IPS-15b (cell line): ENCODE results near the gene ARHGAP23.
"Not testable (repeated sequence)": the region's sequence is repeated elsewhere in the genome, so short reads cannot be mapped to it uniquely, and the experiment has no call there.

Experiments
- H3K27me3 ChIP-seq: one replicate; pipeline ENCODE4 v1.6.1; 2013; ENCODE audit warnings: low read length; ENCODE audit not compliant: control insufficient read depth, insufficient read depth
- H3K36me3 ChIP-seq: one replicate; pipeline ENCODE4 v1.6.1; 2013; ENCODE audit warnings: low read length; ENCODE audit not compliant: control insufficient read depth, insufficient read depth
- H3K4me1 ChIP-seq: one replicate; pipeline ENCODE4 v1.6.1; 2013; ENCODE audit warnings: mild to moderate bottlenecking, low read length; ENCODE audit not compliant: control insufficient read depth, insufficient read depth
- H3K4me3 ChIP-seq: one replicate; pipeline ENCODE4 v1.5.1; 2013; ENCODE audit warnings: low read depth, low read length
- H3K9ac ChIP-seq: one replicate; pipeline ENCODE4 v1.6.1; 2013; ENCODE audit warnings: low read depth, mild to moderate bottlenecking, low read length
- H3K9me3 ChIP-seq: one replicate; pipeline ENCODE4 v1.6.1; 2013; ENCODE audit warnings: mild to moderate bottlenecking, low read length; ENCODE audit not compliant: control insufficient read depth, insufficient read depth

Gene ARHGAP23

GRCh38 chr17:38467491-38467890, 39.2 kb downstream of the ARHGAP23 start:
- H3K36me3 ChIP-seq = peaks cover 61% of the 10 kb centered on the region

GRCh38 chr17:38469875-38470274, 41.6 kb downstream of the ARHGAP23 start:
- no peak overlapping the region for H3K4me3 ChIP-seq
- H3K27me3 ChIP-seq = no peaks in the 10 kb centered on the region
- no peaks in the 10 kb centered on the region for H3K4me1 ChIP-seq
- no peak overlapping the region for H3K9ac ChIP-seq
- no peaks in the 10 kb centered on the region for H3K9me3 ChIP-seq
- peaks cover 50% of the 10 kb centered on the region for H3K36me3 ChIP-seq

More at GRCh38 chr17:38467491-38467890, 39.2 kb downstream of the ARHGAP23 start:
- no peaks in the 10 kb centered on the region for H3K4me1 ChIP-seq
- H3K9me3 ChIP-seq = no peaks in the 10 kb centered on the region
- H3K4me3 ChIP-seq = no peak overlapping the region
- H3K27me3 ChIP-seq = no peaks in the 10 kb centered on the region
- no peak overlapping the region for H3K9ac ChIP-seq

GRCh38 chr17:38471253-38471652, 43.0 kb downstream of the ARHGAP23 start:
- peaks cover 47% of the 10 kb centered on the region for H3K36me3 ChIP-seq

DNA sequence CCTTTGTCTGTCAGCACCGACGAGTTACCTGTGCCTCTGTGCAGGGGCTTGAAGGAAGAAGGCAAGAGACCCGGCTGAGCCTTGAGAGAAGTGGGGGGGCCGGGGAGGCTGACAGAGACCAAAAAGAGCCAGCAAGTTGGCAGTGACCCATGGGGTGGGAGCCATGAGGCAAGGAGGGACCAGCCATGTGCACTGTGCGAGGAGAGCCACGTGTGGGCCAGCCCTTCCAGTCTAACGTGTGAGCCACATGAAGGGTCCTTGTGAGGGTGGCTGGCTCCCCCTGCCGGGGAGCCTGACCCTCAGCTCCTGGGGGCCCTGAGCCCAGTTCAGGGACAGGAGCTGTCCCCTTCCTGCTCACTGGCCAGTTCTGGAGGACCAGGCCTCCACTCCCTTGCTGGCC, 46.4 kb downstream of the ARHGAP23 start:
- H3K4me3 ChIP-seq, H3K9me3 ChIP-seq, H3K4me1 ChIP-seq, H3K9ac ChIP-seq, H3K27me3 ChIP-seq: not testable (repeated sequence)
- peaks cover 29% of the 10 kb centered on the region for H3K36me3 ChIP-seq

More at GRCh38 chr17:38471253-38471652, 43.0 kb downstream of the ARHGAP23 start:
- not testable (repeated sequence) for H3K4me1 ChIP-seq, H3K27me3 ChIP-seq, H3K4me3 ChIP-seq, H3K9me3 ChIP-seq, H3K9ac ChIP-seq

GRCh38 chr17:38476549-38476948, 48.3 kb downstream of the ARHGAP23 start:
- Histone ChIP-seq H3K36me3 (peaks cover 21% of the 10 kb centered on the region), H3K27me3 (no peaks in the 10 kb centered on the region), H3K9me3 (no peaks in the 10 kb centered on the region), H3K4me3 (no peak overlapping the region), H3K4me1 (no peaks in the 10 kb centered on the region), H3K9ac (no peak overlapping the region)

GRCh38 chr17:38477417-38477816, 49.2 kb downstream of the ARHGAP23 start:
- H3K27me3 ChIP-seq, H3K9ac ChIP-seq, H3K4me1 ChIP-seq, H3K4me3 ChIP-seq, H3K9me3 ChIP-seq: not testable (repeated sequence)
- H3K36me3 ChIP-seq = peaks cover 18% of the 10 kb centered on the region

- H3K27me3 ChIP-seq, H3K4me3 ChIP-seq, H3K9me3 ChIP-seq, H3K4me1 ChIP-seq, H3K9ac ChIP-seq: not testable (repeated sequence)
- peaks cover 16% of the 10 kb centered on the region for H3K36me3 ChIP-seq
These were observed 49.7 kb downstream of the ARHGAP23 start for GRCh38 chr17:38477951-38478350.

- H3K27me3 ChIP-seq, H3K9me3 ChIP-seq, H3K9ac ChIP-seq, H3K4me1 ChIP-seq, H3K4me3 ChIP-seq: not testable (repeated sequence)
- peaks cover 12% of the 10 kb centered on the region for H3K36me3 ChIP-seq
These were observed 50.4 kb downstream of the ARHGAP23 start for GRCh38 chr17:38478667-38479066.

DNA sequence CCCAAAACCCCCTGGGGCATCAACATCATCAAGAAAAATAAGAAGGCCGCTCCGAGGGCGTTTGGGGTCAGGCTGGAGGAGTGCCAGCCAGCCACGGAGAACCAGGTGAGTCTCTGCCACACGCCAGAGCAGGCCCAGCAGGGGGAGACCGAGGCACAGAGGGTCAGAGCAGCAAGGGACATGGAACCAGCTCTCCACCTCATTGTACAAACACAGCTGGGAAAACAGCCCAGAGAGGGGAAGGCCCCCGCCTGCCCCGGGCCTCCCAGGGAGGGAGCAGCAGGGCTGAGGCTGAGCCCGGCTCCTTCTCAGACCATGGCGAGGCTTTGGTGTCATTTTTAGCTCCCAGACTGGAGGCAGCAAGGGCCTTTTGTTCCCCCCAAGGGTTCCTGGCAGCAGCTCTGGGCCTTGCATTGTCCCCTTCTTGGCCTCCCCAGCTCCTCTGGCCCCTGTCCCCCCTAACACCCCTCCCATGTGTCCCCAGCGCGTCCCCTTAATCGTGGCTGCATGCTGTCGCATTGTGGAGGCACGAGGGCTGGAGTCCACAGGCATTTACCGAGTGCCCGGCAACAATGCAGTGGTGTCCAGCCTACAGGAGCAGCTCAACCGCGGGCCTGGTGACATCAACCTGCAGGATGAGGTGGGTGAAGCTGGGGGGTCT, 53.9 kb downstream of the ARHGAP23 start:
- H3K4me1 ChIP-seq, H3K9me3 ChIP-seq, H3K4me3 ChIP-seq, H3K27me3 ChIP-seq, H3K9ac ChIP-seq: not testable (repeated sequence)
- H3K36me3 ChIP-seq = peaks cover 12% of the 10 kb centered on the region

- H3K9ac ChIP-seq, H3K9me3 ChIP-seq, H3K27me3 ChIP-seq, H3K4me1 ChIP-seq, H3K4me3 ChIP-seq: not testable (repeated sequence)
- peaks cover 12% of the 10 kb centered on the region for H3K36me3 ChIP-seq
These were observed 54.4 kb downstream of the ARHGAP23 start for GRCh38 chr17:38482700-38483043.

DNA sequence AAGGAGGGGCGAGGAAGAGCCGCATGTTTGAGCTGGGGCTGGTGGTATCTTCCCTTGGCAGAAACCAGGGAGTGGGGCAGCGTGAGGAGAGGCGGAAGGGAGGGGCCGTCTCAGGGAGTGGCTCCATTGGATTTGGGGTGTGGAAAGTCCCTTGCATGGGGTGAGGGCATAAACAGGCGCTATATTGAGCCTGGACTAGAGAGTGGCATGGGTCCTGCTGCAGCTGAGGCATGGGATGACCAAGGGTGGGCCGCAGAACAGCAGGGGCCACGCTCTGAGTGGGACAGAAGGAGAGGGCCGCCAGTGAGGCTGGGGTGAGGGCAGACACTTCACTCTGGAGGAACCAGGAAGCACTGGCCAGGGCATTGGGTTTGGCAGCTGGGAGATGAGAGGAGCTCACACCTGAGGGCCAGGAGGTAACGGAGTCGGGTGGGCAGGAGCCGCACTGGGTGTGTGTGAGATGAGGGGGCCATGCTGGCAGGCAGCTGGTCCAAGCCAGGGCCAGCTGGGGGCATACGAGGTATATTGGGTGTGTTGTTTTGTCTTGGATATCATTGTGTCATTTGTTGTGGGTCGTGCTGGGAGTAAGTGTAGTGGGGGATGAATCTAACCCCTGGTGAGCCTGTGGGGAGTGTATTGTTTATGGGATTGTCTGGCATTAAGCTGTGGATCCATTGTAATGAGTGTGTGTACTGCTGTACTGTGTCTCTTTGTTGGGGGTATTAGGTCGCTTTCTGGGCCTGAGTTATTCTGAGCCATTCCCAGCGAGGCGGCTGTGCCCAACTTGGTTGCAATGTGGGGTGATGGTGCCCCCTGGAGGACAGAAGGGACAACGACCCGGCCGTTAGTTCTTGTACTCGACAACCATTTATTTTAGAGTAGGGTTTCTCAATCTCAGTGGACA, 56.2 kb downstream of the ARHGAP23 start:
- H3K4me1 ChIP-seq, H3K36me3 ChIP-seq, H3K9me3 ChIP-seq, H3K27me3 ChIP-seq, H3K9ac ChIP-seq, H3K4me3 ChIP-seq: not testable (repeated sequence)

DNA sequence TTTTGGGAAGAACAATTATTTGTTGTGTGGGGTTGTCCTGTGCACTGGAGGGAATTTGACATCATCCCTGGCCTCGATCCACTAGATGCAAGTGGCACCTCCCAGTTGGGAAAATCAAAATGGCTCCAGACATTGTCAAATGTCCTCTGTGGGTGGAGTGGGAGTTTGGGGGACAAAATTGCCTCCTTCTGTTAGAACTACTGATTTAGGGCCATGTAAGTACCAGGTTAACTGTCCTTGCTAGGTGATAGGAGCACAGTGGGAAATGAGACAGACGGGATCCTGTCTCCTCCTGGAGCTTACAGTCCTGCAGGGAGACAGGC, 56.8 kb downstream of the ARHGAP23 start:
- Histone ChIP-seq H3K27me3 (no peaks in the 10 kb centered on the region), H3K36me3 (peaks cover 8% of the 10 kb centered on the region), H3K9ac (no peak overlapping the region), H3K4me3 (no peak overlapping the region), H3K4me1 (no peaks in the 10 kb centered on the region), H3K9me3 (no peaks in the 10 kb centered on the region)
